Measurements from ENCODE around the gene PLA2G4A. TPM values are rescaled to one million over a fixed set of nuclear protein-coding genes. Genes with fewer than 3 reads are reported as not detected.

PLA2G4A gene
- polyA plus RNA-seq, 1 of the 3 experiments (the other 2 are of a cell fraction) = 0.26 TPM

DNA sequence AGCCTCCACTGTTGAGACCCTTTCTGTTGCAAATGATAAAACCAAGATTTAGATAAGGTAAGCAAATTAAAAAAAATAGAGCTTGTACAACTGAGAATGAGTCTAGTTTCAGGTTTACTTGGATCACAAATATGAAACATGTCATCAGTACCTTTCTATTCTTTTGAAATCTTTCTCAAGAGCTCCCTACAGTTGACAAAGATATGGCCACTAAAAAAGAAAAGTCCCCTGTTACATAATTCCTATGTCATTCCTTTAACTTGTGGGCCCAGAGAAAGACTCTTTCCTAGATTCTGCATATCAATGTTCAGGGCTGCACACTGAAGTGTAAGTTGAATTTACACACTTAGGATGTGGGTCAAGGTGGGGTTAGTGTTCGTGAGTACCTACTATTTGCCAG, 168.1 kb downstream of the PLA2G4A start:
- no peaks in the 10 kb centered on the region for H3F3A ChIP-seq (replicated peaks; ENCODE audit: insufficient read depth)
- no peak overlapping the region for H2AFZ ChIP-seq (ENCODE audit: low read depth)
- H3K36me3 ChIP-seq (replicated peaks in 1 of 2; ENCODE audit: control insufficient read depth in 1 of 2, insufficient read depth in 2 of 2, low read length in 1 of 2) = no peaks in the 10 kb centered on the region
- peaks cover 4 to 7% of the 10 kb centered on the region in 2 experiments; a peak in 2 of 4 replicates for H3K4me1 ChIP-seq (ENCODE audit: control insufficient read depth in 1 of 2, insufficient read depth in 2 of 2, low read depth in 1 of 2, low read length in 1 of 2)
- no peak overlapping the region for H3K27ac ChIP-seq (ENCODE audit: low read depth in 2 of 2, low read length in 1 of 2)
- H3K9ac ChIP-seq = no peak overlapping the region
- no peaks in the 10 kb centered on the region for H3K27me3 ChIP-seq (ENCODE audit: insufficient read depth)
- H3K9me2 ChIP-seq = no peaks in the 10 kb centered on the region
- no peaks in the 10 kb centered on the region for H3K79me2 ChIP-seq (ENCODE audit: insufficient read depth)
- ChIA-PET CTCF (interaction anchor here (2.4 to 2.9 kb wide), 2 partner anchors 11 to 514 kb away, joined by 6 to 15 read pairs; no protein-coding TSS in a partner anchor), POLR2A (no interaction called here)
- whole genome bisulfite sequencing (ENCODE audit: low lambda C conversion rate) = 27% methylated on average over 1 of the region's 1 CpG
- H3K4me3 ChIP-seq (ENCODE audit: low read depth in 2 of 2, low read length in 1 of 2) = no peak overlapping the region
- no peaks in the 10 kb centered on the region for H3K9me3 ChIP-seq
- TF ChIP-seq, protein P1, sequence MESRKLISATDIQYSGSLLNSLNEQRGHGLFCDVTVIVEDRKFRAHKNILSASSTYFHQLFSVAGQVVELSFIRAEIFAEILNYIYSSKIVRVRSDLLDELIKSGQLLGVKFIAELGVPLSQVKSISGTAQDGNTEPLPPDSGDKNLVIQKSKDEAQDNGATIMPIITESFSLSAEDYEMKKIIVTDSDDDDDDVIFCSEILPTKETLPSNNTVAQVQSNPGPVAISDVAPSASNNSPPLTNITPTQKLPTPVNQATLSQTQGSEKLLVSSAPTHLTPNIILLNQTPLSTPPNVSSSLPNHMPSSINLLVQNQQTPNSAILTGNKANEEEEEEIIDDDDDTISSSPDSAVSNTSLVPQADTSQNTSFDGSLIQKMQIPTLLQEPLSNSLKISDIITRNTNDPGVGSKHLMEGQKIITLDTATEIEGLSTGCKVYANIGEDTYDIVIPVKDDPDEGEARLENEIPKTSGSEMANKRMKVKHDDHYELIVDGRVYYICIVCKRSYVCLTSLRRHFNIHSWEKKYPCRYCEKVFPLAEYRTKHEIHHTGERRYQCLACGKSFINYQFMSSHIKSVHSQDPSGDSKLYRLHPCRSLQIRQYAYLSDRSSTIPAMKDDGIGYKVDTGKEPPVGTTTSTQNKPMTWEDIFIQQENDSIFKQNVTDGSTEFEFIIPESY (IDR thresholded peaks at IDR 0.05; ENCODE audit: borderline replicate concordance, low read depth) = no peak
- TF ChIP-seq GATA2 (CRISPR knock-in tag; IDR thresholded peaks at IDR 0.05) (no peak), NRF1 (IDR thresholded peaks at IDR 0.05; ENCODE audit: low read depth, low read length) (no peak), TEAD4 (IDR thresholded peaks at IDR 0.05; ENCODE audit: borderline replicate concordance, insufficient read depth) (no peak), MEF2A (IDR thresholded peaks at IDR 0.05; ENCODE audit: borderline replicate concordance, low read depth) (no peak), JUND (IDR thresholded peaks at IDR 0.05) (no peak), SIN3A (IDR thresholded peaks at IDR 0.05; ENCODE audit: borderline replicate concordance, low read depth, low read length) (no peak), FOXJ3 (CRISPR knock-in tag; IDR thresholded peaks at IDR 0.05) (no peak), RXRA (IDR thresholded peaks at IDR 0.05; ENCODE audit: borderline replicate concordance, low read depth) (no peak), NFIC (IDR thresholded peaks at IDR 0.05; ENCODE audit: borderline replicate concordance) (no peak), EP300 (IDR thresholded peaks at IDR 0.05; ENCODE audit: borderline replicate concordance in 1 of 2, low read depth in 1 of 2, low read length in 1 of 2) (no peak)
- TF ChIP-seq, protein P2, sequence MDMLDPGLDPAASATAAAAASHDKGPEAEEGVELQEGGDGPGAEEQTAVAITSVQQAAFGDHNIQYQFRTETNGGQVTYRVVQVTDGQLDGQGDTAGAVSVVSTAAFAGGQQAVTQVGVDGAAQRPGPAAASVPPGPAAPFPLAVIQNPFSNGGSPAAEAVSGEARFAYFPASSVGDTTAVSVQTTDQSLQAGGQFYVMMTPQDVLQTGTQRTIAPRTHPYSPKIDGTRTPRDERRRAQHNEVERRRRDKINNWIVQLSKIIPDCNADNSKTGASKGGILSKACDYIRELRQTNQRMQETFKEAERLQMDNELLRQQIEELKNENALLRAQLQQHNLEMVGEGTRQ (IDR thresholded peaks at IDR 0.05; ENCODE audit: borderline replicate concordance, low read depth, low read length) = no peak
- TF ChIP-seq, protein P3, sequence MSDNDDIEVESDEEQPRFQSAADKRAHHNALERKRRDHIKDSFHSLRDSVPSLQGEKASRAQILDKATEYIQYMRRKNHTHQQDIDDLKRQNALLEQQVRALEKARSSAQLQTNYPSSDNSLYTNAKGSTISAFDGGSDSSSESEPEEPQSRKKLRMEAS (IDR thresholded peaks at IDR 0.05; ENCODE audit: low read depth) = no peak
- TF ChIP-seq, protein P4, sequence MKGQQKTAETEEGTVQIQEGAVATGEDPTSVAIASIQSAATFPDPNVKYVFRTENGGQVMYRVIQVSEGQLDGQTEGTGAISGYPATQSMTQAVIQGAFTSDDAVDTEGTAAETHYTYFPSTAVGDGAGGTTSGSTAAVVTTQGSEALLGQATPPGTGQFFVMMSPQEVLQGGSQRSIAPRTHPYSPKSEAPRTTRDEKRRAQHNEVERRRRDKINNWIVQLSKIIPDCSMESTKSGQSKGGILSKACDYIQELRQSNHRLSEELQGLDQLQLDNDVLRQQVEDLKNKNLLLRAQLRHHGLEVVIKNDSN (IDR thresholded peaks at IDR 0.05; ENCODE audit: borderline replicate concordance, low read depth) = no peak
- H3K4me2 ChIP-seq = no peak overlapping the region
- no peak for DNase-seq
- H4K20me1 ChIP-seq (ENCODE audit: insufficient read depth) = no peaks in the 10 kb centered on the region

DNA sequence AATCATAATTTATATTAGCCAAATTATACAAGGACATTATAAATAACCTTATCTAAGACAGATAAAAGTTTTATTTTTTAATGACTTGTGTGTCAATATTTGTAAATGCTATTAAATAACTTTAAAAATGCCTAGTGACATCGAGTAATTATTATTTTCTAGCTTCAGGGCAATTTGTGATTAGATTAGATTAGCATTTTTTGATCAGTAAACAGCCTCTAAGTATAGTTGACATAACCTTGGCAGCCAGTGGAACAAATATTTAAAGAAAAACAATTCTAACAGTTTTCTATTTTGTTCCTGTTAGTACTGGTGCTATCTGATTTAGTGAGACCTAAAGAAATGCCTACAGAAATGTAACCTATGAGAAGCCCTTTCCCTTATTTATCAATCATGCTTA, 169.1 kb downstream of the PLA2G4A start:
- H4K20me1 ChIP-seq (ENCODE audit: insufficient read depth) = no peaks in the 10 kb centered on the region
- POLR2A ChIA-PET = no interaction called here
- H3F3A ChIP-seq (replicated peaks; ENCODE audit: insufficient read depth) = no peaks in the 10 kb centered on the region
- H3K9me2 ChIP-seq = no peaks in the 10 kb centered on the region
- H3K4me2 ChIP-seq = no peak overlapping the region
- 0% methylated on average over 1 of the region's 1 CpG for WGBS (ENCODE audit: low lambda C conversion rate)
- no peak overlapping the region for H3K4me3 ChIP-seq (ENCODE audit: low read depth in 2 of 2, low read length in 1 of 2)
- no peak overlapping the region for H2AFZ ChIP-seq (ENCODE audit: low read depth)
- H3K9me3 ChIP-seq = no peaks in the 10 kb centered on the region
- H3K27me3 ChIP-seq (ENCODE audit: insufficient read depth) = no peaks in the 10 kb centered on the region
- CTCF ChIA-PET = interaction anchor here (2.4 kb wide), 1 partner anchor 12 kb away, joined by 6 read pairs; no protein-coding TSS in a partner anchor
- H3K79me2 ChIP-seq (ENCODE audit: insufficient read depth) = no peaks in the 10 kb centered on the region
- peaks cover 4 to 7% of the 10 kb centered on the region in 2 experiments; a peak in 2 of 4 replicates for H3K4me1 ChIP-seq (ENCODE audit: control insufficient read depth in 1 of 2, insufficient read depth in 2 of 2, low read depth in 1 of 2, low read length in 1 of 2)
- no peak for DNase-seq
- no peaks in the 10 kb centered on the region for H3K36me3 ChIP-seq (replicated peaks in 1 of 2; ENCODE audit: control insufficient read depth in 1 of 2, insufficient read depth in 2 of 2, low read length in 1 of 2)
- H3K9ac ChIP-seq = no peak overlapping the region
- H3K27ac ChIP-seq (ENCODE audit: low read depth in 2 of 2, low read length in 1 of 2) = no peak overlapping the region
- TF ChIP-seq CHD2 (IDR thresholded peaks at IDR 0.05; ENCODE audit: low read length, partially characterized antibody) (no peak), GATA2 (CRISPR knock-in tag; IDR thresholded peaks at IDR 0.05) (no peak), TAF1 (IDR thresholded peaks at IDR 0.05; ENCODE audit: borderline replicate concordance, low read depth, low read length) (no peak), EZH2phosphoT487 (IDR thresholded peaks at IDR 0.05; ENCODE audit: borderline replicate concordance, low read depth) (no peak), TEAD4 (IDR thresholded peaks at IDR 0.05; ENCODE audit: borderline replicate concordance, insufficient read depth) (no peak), YY1 (IDR thresholded peaks at IDR 0.05; ENCODE audit: low read depth) (no peak)
- TF ChIP-seq, protein P2 (IDR thresholded peaks at IDR 0.05; ENCODE audit: borderline replicate concordance, low read depth, low read length) = no peak
- TF ChIP-seq, protein P4 (IDR thresholded peaks at IDR 0.05; ENCODE audit: borderline replicate concordance, low read depth) = no peak
- TF ChIP-seq, protein P5, sequence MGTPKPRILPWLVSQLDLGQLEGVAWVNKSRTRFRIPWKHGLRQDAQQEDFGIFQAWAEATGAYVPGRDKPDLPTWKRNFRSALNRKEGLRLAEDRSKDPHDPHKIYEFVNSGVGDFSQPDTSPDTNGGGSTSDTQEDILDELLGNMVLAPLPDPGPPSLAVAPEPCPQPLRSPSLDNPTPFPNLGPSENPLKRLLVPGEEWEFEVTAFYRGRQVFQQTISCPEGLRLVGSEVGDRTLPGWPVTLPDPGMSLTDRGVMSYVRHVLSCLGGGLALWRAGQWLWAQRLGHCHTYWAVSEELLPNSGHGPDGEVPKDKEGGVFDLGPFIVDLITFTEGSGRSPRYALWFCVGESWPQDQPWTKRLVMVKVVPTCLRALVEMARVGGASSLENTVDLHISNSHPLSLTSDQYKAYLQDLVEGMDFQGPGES (IDR thresholded peaks at IDR 0.05; ENCODE audit: low read depth, low read length) = no peak
